Activated T-helper 2 cell treated with anti-CD3 and anti-CD28 coated beads, Interferon-gamma antibody, Interleukin-2, Interleukin-4, amounts not matched to agents 10 μg/mL and 5 μg/mL and 100 μg/mL, durations not matched to agents 14 hours and 24 hours and 36 hours (primary cell): ENCODE measurements around the gene ERMARD. TPM values are rescaled to one million over a fixed set of nuclear protein-coding genes. Genes with fewer than 3 reads are reported as not detected.

Source experiments
- DNase-seq: peaks from one replicate; pipeline ENCODE4 v3.0.0; 2021; ENCODE audit warnings: low spot score
- H3K27ac Mint-ChIP-seq: one replicate; pipeline ENCODE4 v1.8.0; 2021; ENCODE audit warnings: mixed read lengths
- H3K27me3 Mint-ChIP-seq: one replicate; pipeline ENCODE4 v1.8.0; 2021; ENCODE audit warnings: low read depth, mixed read lengths
- H3K36me3 Mint-ChIP-seq: one replicate; pipeline ENCODE4 v1.8.0; 2021; ENCODE audit warnings: low read depth, mixed read lengths
- H3K4me1 Mint-ChIP-seq: one replicate; pipeline ENCODE4 v1.8.0; 2021; ENCODE audit warnings: low read depth, mixed read lengths
- H3K4me3 Mint-ChIP-seq: one replicate; pipeline ENCODE4 v1.8.0; 2021; ENCODE audit warnings: low read depth, mild to moderate bottlenecking, moderate library complexity, mixed read lengths
- H3K9me3 Mint-ChIP-seq: one replicate; pipeline ENCODE4 v1.8.0; 2021; ENCODE audit warnings: mixed read lengths
- intact Hi-C: fragments of 100-400 bp; cut with micrococcal nuclease; formaldehyde crosslinking; loops from one replicate; pipeline ENCODE4 v1.15.1; 2023
- total RNA-seq: library from RNA; stranded (reverse); gene quantifications from 2 replicates; pipeline ENCODE4 v1.2.3, GENCODE V29; 2022

ERMARD gene
- total RNA-seq, 1 donor from 2014 or later: 25.9 TPM

- Mint-ChIP-seq H3K36me3 (no peaks in the 10 kb centered on the region), H3K27ac (no peak overlapping the region), H3K4me3 (no peak overlapping the region), H3K27me3 (peaks cover 25% of the 10 kb centered on the region), H3K4me1 (peaks cover 2% of the 10 kb centered on the region), H3K9me3 (no peaks in the 10 kb centered on the region)
- intact Hi-C loops: no loop called here
- DNase-seq: no peak
Measured at GRCh38 chr6:169827290-169827717, 75.9 kb downstream of the ERMARD start.

- peaks cover 22% of the 10 kb centered on the region for H3K27me3 Mint-ChIP-seq
- no peaks in the 10 kb centered on the region for H3K9me3 Mint-ChIP-seq
- DNase-seq: no peak
- H3K4me3 Mint-ChIP-seq: no peak overlapping the region
- no peak overlapping the region for H3K27ac Mint-ChIP-seq
- H3K36me3 Mint-ChIP-seq: no peaks in the 10 kb centered on the region
- H3K4me1 Mint-ChIP-seq: peaks cover 2% of the 10 kb centered on the region
- intact Hi-C loops: no loop called here
Measured at GRCh38 chr6:169828176-169828575, 76.8 kb downstream of the ERMARD start.

- peaks cover 2% of the 10 kb centered on the region for H3K4me1 Mint-ChIP-seq
- H3K4me3 Mint-ChIP-seq: no peak overlapping the region
- H3K27ac Mint-ChIP-seq: no peak overlapping the region
- H3K36me3 Mint-ChIP-seq: no peaks in the 10 kb centered on the region
- no peak for DNase-seq
- H3K9me3 Mint-ChIP-seq: no peaks in the 10 kb centered on the region
- intact Hi-C loops: loop anchor here (2.0 kb wide), 1 partner anchor 463 kb away; no protein-coding TSS in a partner anchor
- H3K27me3 Mint-ChIP-seq: peaks cover 30% of the 10 kb centered on the region
Measured at GRCh38 chr6:169829786-169830185, 78.4 kb downstream of the ERMARD start.

GRCh38 chr6:169830876-169831275, 79.5 kb downstream of the ERMARD start:
- no peaks in the 10 kb centered on the region for H3K9me3 Mint-ChIP-seq
- H3K27me3 Mint-ChIP-seq: peaks cover 39% of the 10 kb centered on the region
- intact Hi-C loops: loop anchor here (1.0 to 2.0 kb wide), 3 partner anchors 462 to 698 kb away; no protein-coding TSS in a partner anchor
- H3K4me3 Mint-ChIP-seq: no peak overlapping the region
- peaks cover 2% of the 10 kb centered on the region for H3K4me1 Mint-ChIP-seq
- H3K36me3 Mint-ChIP-seq: no peaks in the 10 kb centered on the region
- DNase-seq: no peak
- no peak overlapping the region for H3K27ac Mint-ChIP-seq

Other genes starting within 250 kb of the ERMARD start
- 35.0 and 35.9 TPM in 2 replicates for gene WDR27, start 49.6 kb upstream of the ERMARD start, total RNA-seq
- gene C6orf120, start 49.5 kb upstream of the ERMARD start, total RNA-seq: 18.9 and 19.6 TPM in 2 replicates
- 94.5 and 95.3 TPM in 2 replicates for gene PHF10, start 27.1 kb upstream of the ERMARD start, total RNA-seq
- gene DYNLT2, start 50 bp upstream of the ERMARD start, total RNA-seq: 1.9 and 2.1 TPM in 2 replicates